GM12878 (cell line): ENCODE data around the gene RND2. TPM values are rescaled to one million over a fixed set of nuclear protein-coding genes. Genes with fewer than 3 reads are reported as not detected.

ENCODE experiments used
- ATF7 ChIP-seq: fragments of 450-650 bp; IDR thresholded peaks from 2 replicates; pipeline ENCODE4 v1.6.1; 2016; ENCODE audit warnings: low read depth, mild to moderate bottlenecking
- CHD2 ChIP-seq: IDR thresholded peaks from 2 replicates; pipeline ENCODE4 v1.6.1; 2011; ENCODE audit warnings: low read depth, low read length, improper control_type of control experiment, borderline replicate concordance
- EGR1 ChIP-seq, 2 experiments: IDR thresholded peaks; 1 replicate in 1 of 2; 2 replicates in 1 of 2; pipeline ENCODE4 v1.6.1; 2011 to 2012; ENCODE audit warnings: low read depth in 2 of 2, low read length in 2 of 2, borderline replicate concordance in 1 of 2, mild to moderate bottlenecking in 1 of 2, moderate library complexity in 1 of 2
- LARP7 ChIP-seq: fragments of 450-650 bp; IDR thresholded peaks from 2 replicates; pipeline ENCODE4 v1.6.1; 2017; ENCODE audit warnings: mild to moderate bottlenecking
- MEF2B ChIP-seq: fragments of 450-650 bp; IDR thresholded peaks from 2 replicates; pipeline ENCODE4 v1.6.1; 2018; ENCODE audit warnings: mild to moderate bottlenecking, moderate library complexity; ENCODE audit not compliant: partially characterized antibody, poor library complexity, severe bottlenecking
- PAX8 ChIP-seq: fragments of 450-650 bp; IDR thresholded peaks from 2 replicates; pipeline ENCODE4 v1.6.1; 2017; ENCODE audit warnings: mild to moderate bottlenecking, moderate library complexity
- POLR2AphosphoS5 ChIP-seq: IDR thresholded peaks from 2 replicates; pipeline ENCODE4 v1.6.1; 2011; ENCODE audit warnings: mild to moderate bottlenecking, low read length, inconsistent platforms
- POU2F2 ChIP-seq: IDR thresholded peaks from 3 replicates; pipeline ENCODE4 v1.6.1; 2011; ENCODE audit warnings: low read depth, mild to moderate bottlenecking, low read length, borderline replicate concordance
- SMARCA5 ChIP-seq: fragments of 450-650 bp; IDR thresholded peaks from 2 replicates; pipeline ENCODE4 v1.6.1; 2017; ENCODE audit warnings: mild to moderate bottlenecking
- TAF1 ChIP-seq: IDR thresholded peaks from 2 replicates; pipeline ENCODE4 v1.6.1; 2011; ENCODE audit warnings: mild to moderate bottlenecking, low read depth, low read length, borderline replicate concordance
- ZNF274 ChIP-seq: IDR thresholded peaks from one replicate; pipeline ENCODE4 v1.8.0; 2011; ENCODE audit not compliant: insufficient read length, insufficient read depth
- polyA plus RNA-seq, 11 experiments: library from polyadenylated mRNA; depleted of rRNA in 4 of 11; unstranded in 6 of 11; stranded (reverse) in 5 of 11; fragments of >200 nt; fragmentation: Nextera tagmentation in 4 of 11; fragmentation: Illumina TruSeq in 1 of 11; extraction: Ambion mirVana in 4 of 11; extraction: Trizol in 1 of 11; gene quantifications; 1 replicate in 1 of 11; 2 replicates in 10 of 11; pipeline versions ENCODE4 v1.2.1 to v1.2.3, GENCODE V29; 2011 to 2016; ENCODE audit warnings: inconsistent platforms in 2 of 11, missing spikeins in 2 of 11, low read depth in 1 of 11
- total RNA-seq, 4 experiments: library from RNA; depleted of rRNA in 3 of 4; stranded (reverse); fragments of >200 nt in 3 of 4; fragmentation: Illumina TruSeq in 1 of 4; extraction: Trizol in 1 of 4; gene quantifications; 2 replicates each; pipeline versions ENCODE4 v1.2.1 to v1.2.3, GENCODE V29; 2013 to 2021
- TF ChIP-seq, protein P1 (sequence below): fragments of 150-350 bp; IDR thresholded peaks from 2 replicates; pipeline ENCODE4 v1.6.1; 2014; ENCODE audit warnings: mild to moderate bottlenecking, low read depth, low read length
- TF ChIP-seq, protein P2 (sequence below): IDR thresholded peaks from 2 replicates; pipeline ENCODE4 v1.6.1; 2012; ENCODE audit warnings: low read depth, low read length, improper control_type of control experiment
- TF ChIP-seq, protein P3 (sequence below): fragments of 450-650 bp; IDR thresholded peaks from 2 replicates; pipeline ENCODE4 v1.6.1; 2018; ENCODE audit warnings: mild to moderate bottlenecking, low read depth, moderate library complexity; ENCODE audit not compliant: partially characterized antibody
- TF ChIP-seq, protein P4 (sequence below): IDR thresholded peaks from 2 replicates; pipeline ENCODE4 v1.6.1; 2012; ENCODE audit warnings: low read depth, low read length, improper control_type of control experiment
- TF ChIP-seq, protein P5 (sequence below): fragments of 450-650 bp; IDR thresholded peaks from 2 replicates; pipeline ENCODE4 v1.6.1; 2017; ENCODE audit warnings: mild to moderate bottlenecking, moderate library complexity
- TF ChIP-seq, protein P6 (sequence below): IDR thresholded peaks from 2 replicates; pipeline ENCODE4 v1.6.1; 2012; ENCODE audit warnings: low read depth, low read length, improper control_type of control experiment

Gene RND2
- total and polyA plus RNA-seq, 10 of the 15 experiments (the other 5 are each of a cell fraction or from before 2014, with no cell fraction given), result 0.01 to 0.05 (median 0.03) TPM; not detected in 6

DNA sequence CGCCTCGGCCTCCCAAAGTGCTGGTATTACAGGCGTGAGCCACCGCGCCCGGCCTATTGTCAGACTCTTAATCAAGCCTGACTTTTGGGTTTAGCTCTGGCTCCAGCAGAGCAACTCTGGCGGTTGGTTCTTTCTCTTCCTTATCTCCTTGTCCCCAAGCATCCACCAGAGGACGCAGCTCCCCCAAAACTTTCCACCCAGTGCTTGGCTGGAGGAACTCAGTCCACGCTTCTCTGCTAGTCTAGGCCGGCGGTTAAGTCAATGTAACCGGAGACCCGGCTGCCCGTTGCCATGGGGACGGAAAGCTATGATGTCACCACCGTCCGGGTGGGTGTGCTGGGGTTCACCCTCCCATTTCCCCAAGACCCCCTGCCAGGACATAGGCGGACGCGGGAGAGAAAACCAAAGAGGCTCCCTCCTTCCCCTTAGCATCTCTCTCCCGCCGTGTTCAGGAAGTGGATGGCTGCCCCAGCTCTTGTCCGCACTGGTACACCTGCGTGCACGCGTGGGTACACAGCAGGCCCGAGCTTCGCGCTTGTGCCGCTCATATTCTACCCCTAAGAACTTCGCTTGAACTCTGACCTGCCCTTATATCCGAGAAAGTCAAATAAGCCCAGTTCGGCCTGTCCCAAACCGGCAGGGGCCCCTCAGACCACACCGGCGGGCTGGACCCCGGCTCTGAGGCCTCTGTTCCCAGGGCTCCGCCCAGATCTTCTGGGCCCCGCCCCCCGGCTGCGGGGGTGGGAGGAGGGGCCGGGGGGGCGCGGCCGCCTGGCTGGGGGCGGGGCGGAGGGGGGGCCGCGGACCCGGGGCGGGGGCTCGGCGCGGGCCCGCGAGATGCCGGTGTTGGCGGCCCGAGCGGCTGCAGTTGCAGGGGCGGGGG is at the start of gene RND2 (continued):
- TF ChIP-seq, protein P1, sequence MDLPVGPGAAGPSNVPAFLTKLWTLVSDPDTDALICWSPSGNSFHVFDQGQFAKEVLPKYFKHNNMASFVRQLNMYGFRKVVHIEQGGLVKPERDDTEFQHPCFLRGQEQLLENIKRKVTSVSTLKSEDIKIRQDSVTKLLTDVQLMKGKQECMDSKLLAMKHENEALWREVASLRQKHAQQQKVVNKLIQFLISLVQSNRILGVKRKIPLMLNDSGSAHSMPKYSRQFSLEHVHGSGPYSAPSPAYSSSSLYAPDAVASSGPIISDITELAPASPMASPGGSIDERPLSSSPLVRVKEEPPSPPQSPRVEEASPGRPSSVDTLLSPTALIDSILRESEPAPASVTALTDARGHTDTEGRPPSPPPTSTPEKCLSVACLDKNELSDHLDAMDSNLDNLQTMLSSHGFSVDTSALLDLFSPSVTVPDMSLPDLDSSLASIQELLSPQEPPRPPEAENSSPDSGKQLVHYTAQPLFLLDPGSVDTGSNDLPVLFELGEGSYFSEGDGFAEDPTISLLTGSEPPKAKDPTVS, result no peak
- TF ChIP-seq, protein P2, sequence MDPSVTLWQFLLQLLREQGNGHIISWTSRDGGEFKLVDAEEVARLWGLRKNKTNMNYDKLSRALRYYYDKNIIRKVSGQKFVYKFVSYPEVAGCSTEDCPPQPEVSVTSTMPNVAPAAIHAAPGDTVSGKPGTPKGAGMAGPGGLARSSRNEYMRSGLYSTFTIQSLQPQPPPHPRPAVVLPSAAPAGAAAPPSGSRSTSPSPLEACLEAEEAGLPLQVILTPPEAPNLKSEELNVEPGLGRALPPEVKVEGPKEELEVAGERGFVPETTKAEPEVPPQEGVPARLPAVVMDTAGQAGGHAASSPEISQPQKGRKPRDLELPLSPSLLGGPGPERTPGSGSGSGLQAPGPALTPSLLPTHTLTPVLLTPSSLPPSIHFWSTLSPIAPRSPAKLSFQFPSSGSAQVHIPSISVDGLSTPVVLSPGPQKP, result no peak
- TF ChIP-seq TAF1 (no peak), CHD2 (0 out of 2 replicates have a peak, but pooled peaks have one; percentile 19), POU2F2 (peak; percentile 22; the same call in 1 of the 3 replicates), MEF2B (peak; percentile 33), EGR1 (IDR thresholded peaks at IDR 0.05; ENCODE audit: borderline replicate concordance in 1 of 2, low read depth in 2 of 2, low read length in 2 of 2) (peak in 1 of 2 experiments; percentile 94; a peak in 2 of 3 replicates), ZNF274 (no peak), SMARCA5 (peak; percentile 65), PAX8 (no peak), POLR2AphosphoS5 (no peak), LARP7 (peak; percentile 49; the same call in 1 of the 2 replicates), ATF7 (peak; percentile 97)
- TF ChIP-seq, protein P3, sequence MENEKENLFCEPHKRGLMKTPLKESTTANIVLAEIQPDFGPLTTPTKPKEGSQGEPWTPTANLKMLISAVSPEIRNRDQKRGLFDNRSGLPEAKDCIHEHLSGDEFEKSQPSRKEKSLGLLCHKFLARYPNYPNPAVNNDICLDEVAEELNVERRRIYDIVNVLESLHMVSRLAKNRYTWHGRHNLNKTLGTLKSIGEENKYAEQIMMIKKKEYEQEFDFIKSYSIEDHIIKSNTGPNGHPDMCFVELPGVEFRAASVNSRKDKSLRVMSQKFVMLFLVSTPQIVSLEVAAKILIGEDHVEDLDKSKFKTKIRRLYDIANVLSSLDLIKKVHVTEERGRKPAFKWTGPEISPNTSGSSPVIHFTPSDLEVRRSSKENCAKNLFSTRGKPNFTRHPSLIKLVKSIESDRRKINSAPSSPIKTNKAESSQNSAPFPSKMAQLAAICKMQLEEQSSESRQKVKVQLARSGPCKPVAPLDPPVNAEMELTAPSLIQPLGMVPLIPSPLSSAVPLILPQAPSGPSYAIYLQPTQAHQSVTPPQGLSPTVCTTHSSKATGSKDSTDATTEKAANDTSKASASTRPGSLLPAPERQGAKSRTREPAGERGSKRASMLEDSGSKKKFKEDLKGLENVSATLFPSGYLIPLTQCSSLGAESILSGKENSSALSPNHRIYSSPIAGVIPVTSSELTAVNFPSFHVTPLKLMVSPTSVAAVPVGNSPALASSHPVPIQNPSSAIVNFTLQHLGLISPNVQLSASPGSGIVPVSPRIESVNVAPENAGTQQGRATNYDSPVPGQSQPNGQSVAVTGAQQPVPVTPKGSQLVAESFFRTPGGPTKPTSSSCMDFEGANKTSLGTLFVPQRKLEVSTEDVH, result no peak
- TF ChIP-seq, protein P4, sequence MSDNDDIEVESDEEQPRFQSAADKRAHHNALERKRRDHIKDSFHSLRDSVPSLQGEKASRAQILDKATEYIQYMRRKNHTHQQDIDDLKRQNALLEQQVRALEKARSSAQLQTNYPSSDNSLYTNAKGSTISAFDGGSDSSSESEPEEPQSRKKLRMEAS, result 0 out of 2 replicates have a peak, but pooled peaks have one; percentile 24
- TF ChIP-seq, protein P5, sequence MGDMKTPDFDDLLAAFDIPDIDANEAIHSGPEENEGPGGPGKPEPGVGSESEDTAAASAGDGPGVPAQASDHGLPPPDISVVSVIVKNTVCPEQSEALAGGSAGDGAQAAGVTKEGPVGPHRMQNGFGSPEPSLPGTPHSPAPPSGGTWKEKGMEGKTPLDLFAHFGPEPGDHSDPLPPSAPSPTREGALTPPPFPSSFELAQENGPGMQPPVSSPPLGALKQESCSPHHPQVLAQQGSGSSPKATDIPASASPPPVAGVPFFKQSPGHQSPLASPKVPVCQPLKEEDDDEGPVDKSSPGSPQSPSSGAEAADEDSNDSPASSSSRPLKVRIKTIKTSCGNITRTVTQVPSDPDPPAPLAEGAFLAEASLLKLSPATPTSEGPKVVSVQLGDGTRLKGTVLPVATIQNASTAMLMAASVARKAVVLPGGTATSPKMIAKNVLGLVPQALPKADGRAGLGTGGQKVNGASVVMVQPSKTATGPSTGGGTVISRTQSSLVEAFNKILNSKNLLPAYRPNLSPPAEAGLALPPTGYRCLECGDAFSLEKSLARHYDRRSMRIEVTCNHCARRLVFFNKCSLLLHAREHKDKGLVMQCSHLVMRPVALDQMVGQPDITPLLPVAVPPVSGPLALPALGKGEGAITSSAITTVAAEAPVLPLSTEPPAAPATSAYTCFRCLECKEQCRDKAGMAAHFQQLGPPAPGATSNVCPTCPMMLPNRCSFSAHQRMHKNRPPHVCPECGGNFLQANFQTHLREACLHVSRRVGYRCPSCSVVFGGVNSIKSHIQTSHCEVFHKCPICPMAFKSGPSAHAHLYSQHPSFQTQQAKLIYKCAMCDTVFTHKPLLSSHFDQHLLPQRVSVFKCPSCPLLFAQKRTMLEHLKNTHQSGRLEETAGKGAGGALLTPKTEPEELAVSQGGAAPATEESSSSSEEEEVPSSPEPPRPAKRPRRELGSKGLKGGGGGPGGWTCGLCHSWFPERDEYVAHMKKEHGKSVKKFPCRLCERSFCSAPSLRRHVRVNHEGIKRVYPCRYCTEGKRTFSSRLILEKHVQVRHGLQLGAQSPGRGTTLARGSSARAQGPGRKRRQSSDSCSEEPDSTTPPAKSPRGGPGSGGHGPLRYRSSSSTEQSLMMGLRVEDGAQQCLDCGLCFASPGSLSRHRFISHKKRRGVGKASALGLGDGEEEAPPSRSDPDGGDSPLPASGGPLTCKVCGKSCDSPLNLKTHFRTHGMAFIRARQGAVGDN, result no peak
- TF ChIP-seq, protein P6, sequence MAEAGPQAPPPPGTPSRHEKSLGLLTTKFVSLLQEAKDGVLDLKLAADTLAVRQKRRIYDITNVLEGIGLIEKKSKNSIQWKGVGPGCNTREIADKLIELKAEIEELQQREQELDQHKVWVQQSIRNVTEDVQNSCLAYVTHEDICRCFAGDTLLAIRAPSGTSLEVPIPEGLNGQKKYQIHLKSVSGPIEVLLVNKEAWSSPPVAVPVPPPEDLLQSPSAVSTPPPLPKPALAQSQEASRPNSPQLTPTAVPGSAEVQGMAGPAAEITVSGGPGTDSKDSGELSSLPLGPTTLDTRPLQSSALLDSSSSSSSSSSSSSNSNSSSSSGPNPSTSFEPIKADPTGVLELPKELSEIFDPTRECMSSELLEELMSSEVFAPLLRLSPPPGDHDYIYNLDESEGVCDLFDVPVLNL, result no peak
